IMR-90 (cell line): ENCODE data around the gene FAM83G.

ENCODE experiments used
- CEBPB ChIP-seq: IDR thresholded peaks from 2 replicates; pipeline ENCODE4 v1.6.1; 2012; ENCODE audit warnings: low read depth, low read length, improper control_type of control experiment
- CTCF ChIP-seq: conservative IDR thresholded peaks from 2 replicates; pipeline ENCODE4 v1.5.1; 2012; ENCODE audit warnings: mild to moderate bottlenecking, low read depth, low read length, improper control_type of control experiment
- MAZ ChIP-seq: IDR thresholded peaks from 2 replicates; pipeline ENCODE4 v1.6.1; 2012; ENCODE audit warnings: low read depth, mild to moderate bottlenecking, low read length, improper control_type of control experiment, moderate library complexity, borderline replicate concordance
- POLR2A ChIP-seq: IDR thresholded peaks from 2 replicates; pipeline ENCODE4 v1.6.1; 2012; ENCODE audit warnings: mild to moderate bottlenecking, low read depth, low read length

GRCh38 chr17:18964550-18964949, 40.0 kb downstream of the FAM83G start:
- TF ChIP-seq CTCF (no peak), POLR2A (no peak), CEBPB (no peak), MAZ (no peak)
